ENCODE results near the gene EXOC1L. TPM values are rescaled to one million over a fixed set of nuclear protein-coding genes. Genes with fewer than 3 reads are reported as not detected.

EXOC1L gene
- total RNA-seq, 2 donors from 2014 or later = not detected

- TF ChIP-seq POLR2A (IDR thresholded peaks at IDR 0.05) (no peak), CTCF (IDR thresholded peaks at IDR 0.05) (no peak)
- intact Hi-C loops (cut with DNase I) = no loop called here
- Histone ChIP-seq H3K4me1 (no peaks in the 10 kb centered on the region), H3K9me3 (no peaks in the 10 kb centered on the region), H3K27ac (no peak overlapping the region), H3K4me3 (no peak overlapping the region), H3K36me3 (replicated peaks in 1 of 2; ENCODE audit: insufficient read depth in 1 of 2, low read depth in 2 of 2) (peaks cover 0 to 10% of the 10 kb centered on the region in 2 donors), H3K27me3 (no peaks in the 10 kb centered on the region)
- ATAC-seq (no peak), DNase-seq (no peak)
- 94 to 98% methylated on average over 3 of the region's 3 CpGs for WGBS, 2 donors
These were observed 61.2 kb downstream of the EXOC1L start for GRCh38 chr4:55880652-55881280.

- Histone ChIP-seq H3K4me1 (no peaks in the 10 kb centered on the region), H3K4me3 (no peak overlapping the region), H3K9me3 (no peaks in the 10 kb centered on the region), H3K27ac (no peak overlapping the region), H3K27me3 (no peaks in the 10 kb centered on the region), H3K36me3 (replicated peaks in 1 of 2; ENCODE audit: insufficient read depth in 1 of 2, low read depth in 2 of 2) (peaks cover 0 to 5% of the 10 kb centered on the region in 2 donors)
- no peak for DNase-seq
- ATAC-seq = no peak
- intact Hi-C loops (cut with DNase I) = no loop called here
- TF ChIP-seq POLR2A (IDR thresholded peaks at IDR 0.05) (no peak), CTCF (IDR thresholded peaks at IDR 0.05) (no peak)
- 77% methylated on average over 2 of the region's 2 CpGs for WGBS, 2 donors
These were observed 64.7 kb downstream of the EXOC1L start for GRCh38 chr4:55884093-55884850.

- ATAC-seq = no peak
- DNase-seq = no peak
- Histone ChIP-seq H3K9me3 (no peaks in the 10 kb centered on the region), H3K4me3 (no peak overlapping the region), H3K27ac (no peak overlapping the region), H3K4me1 (no peaks in the 10 kb centered on the region), H3K27me3 (no peaks in the 10 kb centered on the region), H3K36me3 (replicated peaks in 1 of 2; ENCODE audit: insufficient read depth in 1 of 2, low read depth in 2 of 2) (peaks cover 2 to 4% of the 10 kb centered on the region in 2 donors)
- intact Hi-C loops (cut with DNase I) = no loop called here
- 55 to 75% methylated on average over 1 of the region's 1 CpG for WGBS, 2 donors
- TF ChIP-seq CTCF (IDR thresholded peaks at IDR 0.05) (no peak), POLR2A (IDR thresholded peaks at IDR 0.05) (no peak)
These were observed 65.2 kb downstream of the EXOC1L start for GRCh38 chr4:55884851-55885219.

Small RNA genes within 50 kb of the gene (small RNA-seq; reads per million reads assigned to genes)
- gene RNU6-276P (not detected), gene RNU6-652P (not detected)

Other genes with a start within 250 kb of the EXOC1L start
- gene PDCL2, start 227.5 kb upstream of the EXOC1L start, total RNA-seq = not detected
- not detected for gene NMU, start 183.5 kb upstream of the EXOC1L start, total RNA-seq
- 10 to 100 TPM; 16.9 to 37.9 TPM for gene EXOC1, start 33.9 kb downstream of the EXOC1L start, total RNA-seq
- gene CEP135, start 129.2 kb downstream of the EXOC1L start, total RNA-seq = 1 to 10 TPM; 7.5 to 8.9 TPM